NCI-H2196 (cell line): ENCODE data around the gene DUOXA1.

Experiments
- DNase-seq: peaks from one replicate; lab custom pipeline; 2025; ENCODE audit not compliant: unreplicated experiment; lab: John Stamatoyannopoulos, UW

Gene DUOXA1

GRCh38 chr15:45129651-45130129 is at the start of gene DUOXA1, which contains the start of gene DUOX1:
Gene DUOXA1 (minus strand): TSS chr15:45129879. CDS start chr15:45123014, 6,865 bp downstream.
Gene DUOX1 (plus strand): TSS chr15:45129994. CDS start chr15:45131967, 1,973 bp downstream.
- no peak for DNase-seq

- no peak for DNase-seq
Measured at GRCh38 chr15:45177285-45177684, 47.6 kb upstream of the DUOXA1 start.

- no peak for DNase-seq
Measured at GRCh38 chr15:45174577-45174976, 44.9 kb upstream of the DUOXA1 start.

GRCh38 chr15:45174069-45174468 is 44.4 kb upstream of the DUOXA1 start:
- no peak for DNase-seq

GRCh38 chr15:45171912-45172311 is 42.2 kb upstream of the DUOXA1 start:
- no peak for DNase-seq

GRCh38 chr15:45169608-45170480 is 40.2 kb upstream of the DUOXA1 start:
- DNase-seq = no peak

GRCh38 chr15:45168751-45169551 is 39.3 kb upstream of the DUOXA1 start:
- DNase-seq = no peak

GRCh38 chr15:45168286-45168685 is 38.6 kb upstream of the DUOXA1 start:
- no peak for DNase-seq

- no peak for DNase-seq
Measured at GRCh38 chr15:45167631-45168205, 38.0 kb upstream of the DUOXA1 start.

- peak; percentile 67 for DNase-seq
Measured at GRCh38 chr15:45166834-45167630, 37.4 kb upstream of the DUOXA1 start.

GRCh38 chr15:45165536-45165935 is 35.9 kb upstream of the DUOXA1 start:
- no peak for DNase-seq

- no peak for DNase-seq
Measured at GRCh38 chr15:45164914-45165313, 35.2 kb upstream of the DUOXA1 start.

- DNase-seq = no peak
Measured at GRCh38 chr15:45163508-45163856, 33.8 kb upstream of the DUOXA1 start.

- DNase-seq = peak; percentile 58
Measured at GRCh38 chr15:45162771-45163507, 33.3 kb upstream of the DUOXA1 start.

GRCh38 chr15:45161666-45162065 is 32.0 kb upstream of the DUOXA1 start:
- DNase-seq = no peak

- no peak for DNase-seq
Measured at GRCh38 chr15:45157974-45158373, 28.3 kb upstream of the DUOXA1 start.

- no peak for DNase-seq
Measured at GRCh38 chr15:45156744-45157455, 27.2 kb upstream of the DUOXA1 start.

- DNase-seq = no peak
Measured at GRCh38 chr15:45155739-45156138, 26.1 kb upstream of the DUOXA1 start.
